Endodermal cell (in vitro differentiated cells): ENCODE measurements around the gene PCMTD2. TPM values are rescaled to one million over a fixed set of nuclear protein-coding genes. Genes with fewer than 3 reads are reported as not detected.
A peak's percentile ranks its signal among the peaks of the same experiment; 100 is the strongest.

ENCODE experiments used
- DNase-seq: peaks from one replicate; pipeline ENCODE4 v3.0.0-alpha.2; 2017
- H3K27ac ChIP-seq: 2 replicates; pipeline ENCODE4 v1.5.1; 2013; ENCODE audit warnings: mild to moderate bottlenecking, low read depth, low read length, moderate library complexity
- H3K27me3 ChIP-seq: 2 replicates; pipeline ENCODE4 v1.6.1; 2013; ENCODE audit warnings: mild to moderate bottlenecking, low read length, moderate library complexity; ENCODE audit not compliant: insufficient read depth, control insufficient read depth, poor library complexity, severe bottlenecking
- H3K36me3 ChIP-seq: 2 replicates; pipeline ENCODE4 v1.7.0; 2013; ENCODE audit warnings: mild to moderate bottlenecking, low read length, moderate library complexity; ENCODE audit not compliant: control insufficient read depth, insufficient read depth
- H3K4me1 ChIP-seq: one replicate; pipeline ENCODE4 v1.7.0; 2013; ENCODE audit warnings: low read length; ENCODE audit not compliant: control insufficient read depth, insufficient read depth
- H3K4me3 ChIP-seq: 2 replicates; pipeline ENCODE4 v1.5.1; 2013; ENCODE audit warnings: mild to moderate bottlenecking, low read length, moderate library complexity
- H3K9ac ChIP-seq: 2 replicates; pipeline ENCODE4 v1.6.1; 2013; ENCODE audit warnings: mild to moderate bottlenecking, low read length, moderate library complexity; ENCODE audit not compliant: poor library complexity, severe bottlenecking; ENCODE audit errors: extremely low read depth
- H3K9me3 ChIP-seq: 2 replicates; pipeline ENCODE4 v1.6.1; 2013; ENCODE audit warnings: mild to moderate bottlenecking, low read length, moderate library complexity; ENCODE audit not compliant: control insufficient read depth
- H3K27ac Mint-ChIP-seq: 2 replicates; pipeline ENCODE4 v1.8.0; 2020; ENCODE audit warnings: mixed read lengths
- H3K27me3 Mint-ChIP-seq: 2 replicates; pipeline ENCODE4 v1.8.0; 2021; ENCODE audit warnings: mild to moderate bottlenecking, mixed read lengths; ENCODE audit not compliant: insufficient read depth
- H3K36me3 Mint-ChIP-seq: 2 replicates; pipeline ENCODE4 v1.8.0; 2020; ENCODE audit warnings: low read depth, mixed read lengths
- H3K4me1 Mint-ChIP-seq: 2 replicates; pipeline ENCODE4 v1.8.0; 2020; ENCODE audit warnings: mixed read lengths
- H3K4me3 Mint-ChIP-seq: 2 replicates; pipeline ENCODE4 v1.8.0; 2020; ENCODE audit warnings: mild to moderate bottlenecking, moderate library complexity, mixed read lengths
- H3K9me3 Mint-ChIP-seq: 2 replicates; pipeline ENCODE4 v1.8.0; 2020; ENCODE audit warnings: mild to moderate bottlenecking, mixed read lengths
- whole genome bisulfite sequencing, 2 experiments: methylation state at CpG; one replicate each; pipeline versions ENCODE4 v1.1.5 to v1.1.7; 2013; ENCODE audit warnings: missing lambda C conversion rate in 2 of 2, mixed read lengths in 1 of 2; ENCODE audit not compliant: insufficient coverage in 1 of 2, insufficient read length in 1 of 2; 5-methylcytosine and 5-hydroxymethylcytosine counted together
- long read RNA-seq, 4 experiments: library from polyadenylated mRNA in 2 of 4; library from RNA in 1 of 4; library from capped mRNA in 1 of 4; stranded (forward) in 3 of 4; unstranded in 1 of 4; transcript quantifications; one replicate each; pipeline ENCODE4 v2.0.0, GENCODE V29; 2020 to 2021; ENCODE audit warnings: inconsistent platforms in 1 of 4
- polyA plus RNA-seq, 2 experiments: library from polyadenylated mRNA; stranded (reverse); fragments of 50-300 nt; gene quantifications; one replicate each; pipeline ENCODE4 v1.2.3, GENCODE V29; 2013
- total RNA-seq, 2 donors: library from RNA; stranded (reverse); fragmentation: NEBNext Ultra II Directional in 1 of 2; extraction: Animal tissue kit (Norgen Biotek cat#: 25700) in 1 of 2; gene quantifications; 2 replicates in 1 of 2; 3 replicates in 1 of 2; pipeline ENCODE4 v1.2.1, GENCODE V29; 2021
- TF ChIP-seq, protein P1 (sequence below): fragments of 200-600 bp; sonication (generic); conservative IDR thresholded peaks from 2 replicates; pipeline ENCODE4 v1.5.0; 2021; ENCODE audit warnings: antibody characterized with exemption, mild to moderate bottlenecking

Gene PCMTD2
- total RNA-seq, result 100 to 1,000 TPM; 145 to 158 TPM
- polyA plus RNA-seq (2013, experiment 1 of 2), result 57.2 TPM
- 55.0 TPM for polyA plus RNA-seq (2013, experiment 2 of 2)
- long read RNA-seq, experiment 1, transcript PCMTD2-203 (6 exons, 3,843 nt), result major isoform, 15 of 44 reads
- long read RNA-seq, experiment 1, partial matches to known transcripts, result 5 of 44 reads
- long read RNA-seq, experiment 1, other reads (novel, unspliced or antisense), result 24 of 44 reads
- long read RNA-seq, experiment 2, transcript PCMTD2-204 (6 exons, 3,212 nt), result minor isoform, 11 of 315 reads
- long read RNA-seq, experiment 2, transcript PCMTD2-203 (6 exons, 3,843 nt), result major isoform, 223 of 315 reads
- long read RNA-seq, experiment 2, partial matches to known transcripts, result 19 of 315 reads
- long read RNA-seq, experiment 2, other reads (novel, unspliced or antisense), result 62 of 315 reads
- long read RNA-seq, experiment 3, transcript PCMTD2-204 (6 exons, 3,212 nt), result minor isoform, 38 of 857 reads
- long read RNA-seq, experiment 3, transcript PCMTD2-203 (6 exons, 3,843 nt), result major isoform, 700 of 857 reads
- long read RNA-seq, experiment 3, partial matches to known transcripts, result 21 of 857 reads
- long read RNA-seq, experiment 3, other reads (novel, unspliced or antisense), result 98 of 857 reads
- long read RNA-seq, experiment 4, partial matches to known transcripts, result 0 of 8 reads
- long read RNA-seq, experiment 4, other reads (novel, unspliced or antisense), result 7 of 8 reads

DNA sequence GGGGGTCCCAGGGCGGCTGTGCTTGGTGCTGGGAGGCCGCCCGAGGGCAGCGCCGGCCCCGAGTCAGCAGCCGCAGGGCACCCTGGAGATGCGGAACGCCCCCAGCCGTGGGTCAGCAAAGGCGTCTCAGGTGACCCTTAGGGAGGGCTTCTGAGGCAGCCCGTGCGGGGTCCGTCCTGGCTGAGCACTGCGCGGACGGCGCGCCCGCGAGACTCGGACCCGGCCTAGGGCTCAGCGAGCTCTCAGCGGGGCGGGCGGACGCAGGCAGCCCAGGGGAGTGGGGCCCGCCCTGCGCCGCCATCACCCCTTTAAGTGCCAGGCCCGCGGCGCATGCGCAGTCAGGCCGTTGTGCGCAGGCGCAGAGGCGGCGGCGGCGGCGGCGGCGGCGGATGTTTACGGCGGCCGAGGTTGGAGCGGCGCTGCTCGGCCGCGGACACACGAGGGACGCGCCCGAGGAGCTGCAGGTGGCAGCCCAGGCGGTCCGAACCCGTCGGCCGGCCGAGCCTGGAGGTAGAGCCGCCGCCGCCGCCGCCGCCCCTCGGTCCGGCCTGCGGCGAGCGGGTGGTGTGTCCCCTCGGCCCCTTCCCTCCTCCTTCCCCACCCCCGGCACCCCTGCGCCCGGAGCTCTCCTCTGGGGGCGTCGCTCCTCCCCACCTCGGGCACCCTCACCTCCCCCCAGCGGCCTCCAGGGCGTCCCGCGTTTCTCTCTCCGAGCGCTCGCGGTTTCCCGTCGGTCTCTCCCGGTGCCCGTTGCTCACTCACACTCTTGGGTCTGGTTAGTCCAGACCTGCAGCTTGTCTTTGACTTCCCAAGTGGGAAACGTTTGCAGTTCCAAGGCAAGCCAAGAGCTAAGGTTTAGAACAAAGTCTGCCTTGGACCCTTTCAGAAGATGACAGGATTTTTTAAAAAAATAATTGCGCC lies at the start of gene PCMTD2:
PCMTD2 (plus strand) TSS at position 388 of the 921 bp plus-strand sequence. CDS start 4,218 bp downstream, outside the sequence.
- H3K27ac Mint-ChIP-seq, result peak within 1 kb of the TSS; percentile 91
- peak; percentile 93 for DNase-seq
- TF ChIP-seq, protein P1, sequence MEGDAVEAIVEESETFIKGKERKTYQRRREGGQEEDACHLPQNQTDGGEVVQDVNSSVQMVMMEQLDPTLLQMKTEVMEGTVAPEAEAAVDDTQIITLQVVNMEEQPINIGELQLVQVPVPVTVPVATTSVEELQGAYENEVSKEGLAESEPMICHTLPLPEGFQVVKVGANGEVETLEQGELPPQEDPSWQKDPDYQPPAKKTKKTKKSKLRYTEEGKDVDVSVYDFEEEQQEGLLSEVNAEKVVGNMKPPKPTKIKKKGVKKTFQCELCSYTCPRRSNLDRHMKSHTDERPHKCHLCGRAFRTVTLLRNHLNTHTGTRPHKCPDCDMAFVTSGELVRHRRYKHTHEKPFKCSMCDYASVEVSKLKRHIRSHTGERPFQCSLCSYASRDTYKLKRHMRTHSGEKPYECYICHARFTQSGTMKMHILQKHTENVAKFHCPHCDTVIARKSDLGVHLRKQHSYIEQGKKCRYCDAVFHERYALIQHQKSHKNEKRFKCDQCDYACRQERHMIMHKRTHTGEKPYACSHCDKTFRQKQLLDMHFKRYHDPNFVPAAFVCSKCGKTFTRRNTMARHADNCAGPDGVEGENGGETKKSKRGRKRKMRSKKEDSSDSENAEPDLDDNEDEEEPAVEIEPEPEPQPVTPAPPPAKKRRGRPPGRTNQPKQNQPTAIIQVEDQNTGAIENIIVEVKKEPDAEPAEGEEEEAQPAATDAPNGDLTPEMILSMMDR, result no peak
- H3K27me3 Mint-ChIP-seq, result peaks cover 2% of the 10 kb centered on the region
- WGBS, 2 experiments, result 1% methylated on average over 21 to 93 of the region's 96 CpGs
- peak within 1 kb of the TSS; percentile 93 for H3K4me3 Mint-ChIP-seq
- H3K4me3 ChIP-seq, result peak within 1 kb of the TSS; percentile 77
- peaks cover 9% of the 10 kb centered on the region for H3K27me3 ChIP-seq
- H3K27ac ChIP-seq, result no peak within 1 kb of the TSS
- H3K36me3 ChIP-seq, result no peaks in the 10 kb centered on the region
- no peaks in the 10 kb centered on the region for H3K9me3 Mint-ChIP-seq
- H3K9ac ChIP-seq, result peak within 1 kb of the TSS; percentile 65
- peaks cover 52% of the 10 kb centered on the region for H3K4me1 Mint-ChIP-seq
- H3K36me3 Mint-ChIP-seq, result peaks cover 8% of the 10 kb centered on the region
- no peaks in the 10 kb centered on the region for H3K9me3 ChIP-seq
- H3K4me1 ChIP-seq, result peaks cover 8% of the 10 kb centered on the region

DNA sequence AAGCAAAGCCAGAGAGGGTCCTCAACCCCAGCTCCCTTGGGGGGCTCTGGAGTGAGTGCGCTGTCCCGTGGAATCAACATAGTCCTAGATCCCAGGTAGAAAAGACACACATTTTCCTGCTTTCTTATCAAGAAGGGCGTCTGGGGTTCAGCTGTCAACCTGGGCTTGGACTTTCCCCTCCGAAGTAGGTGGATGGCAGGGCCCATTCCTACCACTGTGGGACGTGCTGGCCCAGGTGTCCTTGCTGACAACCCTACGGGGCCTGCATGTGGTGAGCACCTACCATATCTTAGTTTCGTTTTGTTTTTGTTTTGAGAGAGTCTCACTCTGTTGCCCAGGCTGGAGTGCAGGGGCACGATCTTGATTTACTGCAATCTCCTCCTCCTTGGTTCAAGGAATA lies 48.9 kb upstream of the PCMTD2 start:
- Mint-ChIP-seq H3K4me3 (no peak overlapping the region), H3K36me3 (peaks cover 12% of the 10 kb centered on the region), H3K27me3 (no peaks in the 10 kb centered on the region), H3K27ac (no peak overlapping the region), H3K4me1 (no peaks in the 10 kb centered on the region), H3K9me3 (peaks cover 3% of the 10 kb centered on the region)
- WGBS, 2 experiments, result 90 to 94% methylated on average over 5 to 8 of the region's 8 CpGs
- Histone ChIP-seq H3K27ac (no peak overlapping the region), H3K27me3 (no peaks in the 10 kb centered on the region), H3K36me3 (no peaks in the 10 kb centered on the region), H3K9me3 (no peaks in the 10 kb centered on the region), H3K4me1 (no peaks in the 10 kb centered on the region), H3K9ac (no peak overlapping the region), H3K4me3 (no peak overlapping the region)
- TF ChIP-seq, protein P1, result no peak
- no peak for DNase-seq
